CD4-positive, alpha-beta T cell (primary cell): ENCODE data around the gene MRPL33. TPM values are rescaled to one million over a fixed set of nuclear protein-coding genes. Genes with fewer than 3 reads are reported as not detected.

Experiments used
- ATAC-seq: fragments of 200-7000 bp; cut with Tn5 transposase; one replicate; pipeline ENCODE4 v1.10.0; 2022; ENCODE audit warnings: mild to moderate bottlenecking; ENCODE audit not compliant: poor library complexity
- CTCF ChIA-PET: fragments of 350-600 bp; sonication (Branson Sonifier 250); formaldehyde crosslinking; loops from one replicate; lab custom pipeline; 2021; ENCODE audit warnings: antibody characterized with exemption, inconsistent platforms; lab: Charles Lee
- POLR2A ChIA-PET: fragments of 350-600 bp; sonication (Branson Sonifier 250); formaldehyde crosslinking; loops from one replicate; lab custom pipeline; 2021; ENCODE audit warnings: antibody characterized with exemption, inconsistent platforms; lab: Charles Lee
- DNase-seq, 14 experiments: peaks; one replicate each; pipeline ENCODE4 v3.0.0-alpha.2; 2013 to 2020; ENCODE audit warnings: mixed read lengths in 2 of 14
- H3K27ac ChIP-seq, 2 donors: one replicate each; pipeline versions ENCODE4 v1.5.1 to v1.7.0; 2013; ENCODE audit warnings: low read length in 2 of 2, low read depth in 1 of 2, mild to moderate bottlenecking in 1 of 2
- H3K27me3 ChIP-seq, 2 experiments: 1 replicate in 1 of 2; 2 replicates in 1 of 2; pipeline versions ENCODE4 v1.6.1 to v1.7.0; 2013; ENCODE audit warnings: low read length in 2 of 2, control low read depth in 1 of 2, mild to moderate bottlenecking in 1 of 2, moderate library complexity in 1 of 2; ENCODE audit not compliant: insufficient read depth in 2 of 2, control insufficient read depth in 1 of 2
- H3K36me3 ChIP-seq: one replicate; pipeline ENCODE4 v1.6.1; 2013; ENCODE audit warnings: low read length, control low read depth; ENCODE audit not compliant: insufficient read depth
- H3K4me1 ChIP-seq: one replicate; pipeline ENCODE4 v1.6.1; 2013; ENCODE audit warnings: low read length, control low read depth; ENCODE audit not compliant: insufficient read depth
- H3K4me3 ChIP-seq: one replicate; pipeline ENCODE4 v1.5.1; 2013; ENCODE audit warnings: mild to moderate bottlenecking, low read length, moderate library complexity
- H3K9me3 ChIP-seq, 2 experiments: 1 replicate in 1 of 2; 2 replicates in 1 of 2; pipeline versions ENCODE4 v1.6.1 to v1.7.0; 2013; ENCODE audit warnings: low read length in 2 of 2, mild to moderate bottlenecking in 2 of 2, control low read depth in 1 of 2, moderate library complexity in 1 of 2; ENCODE audit not compliant: control insufficient read depth in 1 of 2, insufficient read depth in 1 of 2
- H3K27ac Mint-ChIP-seq: one replicate; pipeline ENCODE4 v1.8.0; 2020; ENCODE audit warnings: mixed read lengths
- H3K27me3 Mint-ChIP-seq: one replicate; pipeline ENCODE4 v1.8.0; 2021; ENCODE audit warnings: mixed read lengths
- H3K36me3 Mint-ChIP-seq: one replicate; pipeline ENCODE4 v1.8.0; 2021; ENCODE audit warnings: low read depth, mixed read lengths
- H3K4me1 Mint-ChIP-seq: one replicate; pipeline ENCODE4 v1.8.0; 2021; ENCODE audit warnings: low read depth, mixed read lengths
- H3K4me3 Mint-ChIP-seq: one replicate; pipeline ENCODE4 v1.8.0; 2020; ENCODE audit warnings: mild to moderate bottlenecking, mixed read lengths
- H3K9me3 Mint-ChIP-seq: one replicate; pipeline ENCODE4 v1.8.0; 2020; ENCODE audit warnings: mixed read lengths
- CTCF ChIP-seq: fragments of 200-600 bp; IDR thresholded peaks from one replicate; pipeline ENCODE4 v1.8.0; 2022; ENCODE audit warnings: antibody characterized with exemption, mild to moderate bottlenecking
- intact Hi-C, 2 experiments: fragments of 100-400 bp; cut with DNase I in 1 of 2; cut with micrococcal nuclease in 1 of 2; formaldehyde crosslinking; loops; one replicate each; pipeline versions ENCODE4 v1.15.1 to v1.9.0; 2023 to 2025; cut with DNase I, micrococcal nuclease
- total RNA-seq, 174 experiments: library from RNA in 2 of 174; stranded (reverse) in 2 of 174; gene quantifications; one replicate each; pipeline ENCODE4 v1.2.3 and lab custom pipeline; 2021 to 2026

The MRPL33 gene
- total RNA-seq, 2 experiments from 2014 or later, result 33.1 to 37.2 TPM

DNA sequence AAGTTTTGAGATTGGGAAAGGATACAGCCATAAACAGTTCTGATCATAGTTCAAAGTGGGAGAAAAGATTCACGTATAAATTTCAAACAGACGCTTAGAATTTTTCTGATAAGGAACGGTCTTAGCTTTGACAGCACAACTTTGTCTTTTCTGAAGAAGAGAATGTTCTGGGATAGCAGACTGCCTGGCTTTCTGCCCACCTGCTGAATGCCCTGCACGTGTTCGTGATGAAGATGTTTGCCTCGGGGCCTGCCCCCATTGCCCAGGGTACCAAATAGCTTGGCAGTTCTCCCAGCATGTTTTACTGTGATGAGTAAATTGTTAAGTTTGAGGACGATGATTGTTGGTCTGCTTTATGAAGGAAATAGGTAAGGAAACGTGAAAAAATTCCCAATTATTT is 4.6 kb downstream of the MRPL33 start:
- POLR2A ChIA-PET, result interaction anchor here (0.6 kb wide), 1 partner anchor 805 kb away, joined by 3 read pairs; no protein-coding TSS in a partner anchor

GRCh38 chr2:27776696-27777095 is 5.2 kb downstream of the MRPL33 start:
- ATAC-seq (no peak), DNase-seq (no peak)
- H3K27ac Mint-ChIP-seq, result peak overlapping the region; percentile 24
- no peaks in the 10 kb centered on the region for H3K9me3 ChIP-seq
- peaks cover 53% of the 10 kb centered on the region for H3K36me3 ChIP-seq
- TF ChIP-seq CTCF, result no peak
- H3K9me3 Mint-ChIP-seq, result no peaks in the 10 kb centered on the region
- H3K4me1 ChIP-seq, result peaks cover 8% of the 10 kb centered on the region
- H3K27me3 ChIP-seq, result no peaks in the 10 kb centered on the region
- CTCF ChIA-PET, result interaction anchor here (0.9 to 1.0 kb wide), 2 partner anchors 93 to 104 kb away, joined by 3 read pairs; no protein-coding TSS in a partner anchor
- no peak overlapping the region for H3K27ac ChIP-seq
- POLR2A ChIA-PET, result interaction anchor here (0.6 kb wide), 1 partner anchor 806 kb away, joined by 3 read pairs; no protein-coding TSS in a partner anchor
- peaks cover 66% of the 10 kb centered on the region for H3K36me3 Mint-ChIP-seq
- no peak overlapping the region for H3K4me3 ChIP-seq
- peaks cover 65% of the 10 kb centered on the region for H3K4me1 Mint-ChIP-seq
- intact Hi-C loops, result loop anchor here (10.0 kb wide), 2 partner anchors 562 to 618 kb away; partner anchors contain the start of genes ATRAID (in 1 of the 2), CAD (in 1 of the 2), FOSL2 (in 1 of the 2) and SLC5A6 (in 1 of the 2)
- H3K27me3 Mint-ChIP-seq, result no peaks in the 10 kb centered on the region
- H3K4me3 Mint-ChIP-seq, result no peak overlapping the region

More for the DNA sequence above, 4.6 kb downstream of the MRPL33 start:
- H3K4me1 ChIP-seq, result peaks cover 11% of the 10 kb centered on the region
- Mint-ChIP-seq H3K4me1 (peaks cover 71% of the 10 kb centered on the region), H3K27me3 (no peaks in the 10 kb centered on the region), H3K9me3 (no peaks in the 10 kb centered on the region), H3K27ac (peak overlapping the region; percentile 24), H3K4me3 (no peak overlapping the region), H3K36me3 (peaks cover 72% of the 10 kb centered on the region)
- ATAC-seq (no peak), DNase-seq (no peak)
- H3K9me3 ChIP-seq, result no peaks in the 10 kb centered on the region
- no peaks in the 10 kb centered on the region for H3K27me3 ChIP-seq
- H3K27ac ChIP-seq, result no peak overlapping the region
- peaks cover 53% of the 10 kb centered on the region for H3K36me3 ChIP-seq
- CTCF ChIA-PET, result interaction anchor here (0.9 to 1.6 kb wide), 3 partner anchors 92 to 104 kb away, joined by 3 to 5 read pairs (median 3); no protein-coding TSS in a partner anchor
- TF ChIP-seq CTCF, result no peak
- no peak overlapping the region for H3K4me3 ChIP-seq
- intact Hi-C loops, result loop anchor here (10.0 kb wide), 2 partner anchors 561 to 619 kb away; partner anchors contain the start of genes ATRAID (in 1 of the 2), CAD (in 1 of the 2), FOSL2 (in 1 of the 2) and SLC5A6 (in 1 of the 2)

- no peak overlapping the region for H3K27ac ChIP-seq
- H3K27ac Mint-ChIP-seq, result peak overlapping the region; percentile 61
Observed at GRCh38 chr2:27779417-27780055, 8.0 kb downstream of the MRPL33 start.

More at GRCh38 chr2:27779417-27780055, 8.0 kb downstream of the MRPL33 start:
- Mint-ChIP-seq H3K27me3 (no peaks in the 10 kb centered on the region), H3K4me1 (peaks cover 37% of the 10 kb centered on the region), H3K9me3 (no peaks in the 10 kb centered on the region), H3K36me3 (peaks cover 48% of the 10 kb centered on the region), H3K4me3 (no peak overlapping the region)
- TF ChIP-seq CTCF, result no peak
- H3K9me3 ChIP-seq, result no peaks in the 10 kb centered on the region
- ChIA-PET CTCF (interaction anchor here (1.3 kb wide), 1 partner anchor 72 kb away, joined by 4 read pairs; no protein-coding TSS in a partner anchor), POLR2A (no interaction called here)
- DNase-seq, result no peak
- H3K27me3 ChIP-seq, result no peaks in the 10 kb centered on the region
- no peak for ATAC-seq
- peaks cover 42% of the 10 kb centered on the region for H3K36me3 ChIP-seq
- H3K4me1 ChIP-seq, result no peaks in the 10 kb centered on the region
- no peak overlapping the region for H3K4me3 ChIP-seq
- intact Hi-C loops, result loop anchor here (10.0 kb wide), 2 partner anchors 565 to 615 kb away; partner anchors contain the start of genes ATRAID (in 1 of the 2), CAD (in 1 of the 2), FOSL2 (in 1 of the 2) and SLC5A6 (in 1 of the 2)
